Colon (tissue), 2 donors: Measurements from ENCODE around the gene DBP.
"Not testable (repeated sequence)": the region's sequence is repeated elsewhere in the genome, so short reads cannot be mapped to it uniquely, and the experiment has no call there.

Experiments
- FAIRE-seq: peaks from 2 replicates; lab custom pipeline; 2012; peaks lifted over from hg19 to GRCh38; lab: Jason Lieb, UNC
- donor health status: control.
- donor health status: control.

The DBP gene

GRCh38 chr19:48636859-48637448 lies at the start of gene DBP:
DBP (minus strand) TSS chr19:48637379; CDS start chr19:48636994, 385 bp downstream.
- FAIRE-seq: no peak

GRCh38 chr19:48686637-48687036 lies 49.5 kb upstream of the DBP start:
- not testable (repeated sequence) for FAIRE-seq

- no peak for FAIRE-seq
Observed at GRCh38 chr19:48686088-48686487, 48.9 kb upstream of the DBP start.

- no peak for FAIRE-seq
Observed at GRCh38 chr19:48685583-48685982, 48.4 kb upstream of the DBP start.

GRCh38 chr19:48683349-48683748 lies 46.2 kb upstream of the DBP start:
- no peak for FAIRE-seq

GRCh38 chr19:48681127-48681470 lies 43.9 kb upstream of the DBP start:
- FAIRE-seq: no peak

- FAIRE-seq: no peak
Observed at GRCh38 chr19:48680436-48681126, 43.4 kb upstream of the DBP start.

GRCh38 chr19:48680006-48680405 lies 42.8 kb upstream of the DBP start:
- not testable (repeated sequence) for FAIRE-seq

GRCh38 chr19:48678201-48678600 lies 41.0 kb upstream of the DBP start:
- FAIRE-seq: no peak

- FAIRE-seq: no peak
Observed at GRCh38 chr19:48676887-48677286, 39.7 kb upstream of the DBP start.

- FAIRE-seq: no peak
Observed at GRCh38 chr19:48676487-48676886, 39.3 kb upstream of the DBP start.

- no peak for FAIRE-seq
Observed at GRCh38 chr19:48674921-48675824, 38.0 kb upstream of the DBP start.

- FAIRE-seq: no peak
Observed at GRCh38 chr19:48674216-48674809, 37.1 kb upstream of the DBP start.

- no peak for FAIRE-seq
Observed at GRCh38 chr19:48673436-48674100, 36.4 kb upstream of the DBP start.

- no peak for FAIRE-seq
Observed at GRCh38 chr19:48672994-48673393, 35.8 kb upstream of the DBP start, which contains the start of gene NTN5. NTN5 (minus strand) TSS chr19:48673017; CDS start chr19:48670986, 2,031 bp downstream.

GRCh38 chr19:48671446-48671995 lies 34.3 kb upstream of the DBP start:
- FAIRE-seq: no peak

GRCh38 chr19:48670699-48671445 lies 33.7 kb upstream of the DBP start:
- no peak for FAIRE-seq

GRCh38 chr19:48669903-48670668 lies 32.9 kb upstream of the DBP start:
- FAIRE-seq: no peak

GRCh38 chr19:48668761-48669160 lies 31.6 kb upstream of the DBP start:
- no peak for FAIRE-seq

- FAIRE-seq: no peak
Observed at GRCh38 chr19:48668332-48668731, 31.2 kb upstream of the DBP start.
